Activated CD4-positive, CD25-positive, alpha-beta regulatory T cell treated with anti-CD3 and anti-CD28 coated beads, Interleukin-2, amount 50 U/mL, for 72 hours (primary cell): Measurements from ENCODE around the gene TRDN.
"Not testable (repeated sequence)": the region's sequence is repeated elsewhere in the genome, so short reads cannot be mapped to it uniquely, and the experiment has no call there.

ENCODE experiments used
- DNase-seq: peaks from one replicate; pipeline ENCODE4 v3.0.0; 2021

Gene TRDN

GRCh38 chr6:123489589-123489988 lies 147.2 kb downstream of the TRDN start:
- DNase-seq, result no peak

- DNase-seq, result no peak
Measured at GRCh38 chr6:123480986-123481385, 155.8 kb downstream of the TRDN start.

- not testable (repeated sequence) for DNase-seq
Measured at GRCh38 chr6:123472025-123472702, 164.6 kb downstream of the TRDN start.

GRCh38 chr6:123467392-123467791 lies 169.4 kb downstream of the TRDN start:
- no peak for DNase-seq

GRCh38 chr6:123462152-123462551 lies 174.6 kb downstream of the TRDN start:
- no peak for DNase-seq

- no peak for DNase-seq
Measured at GRCh38 chr6:123458218-123458617, 178.5 kb downstream of the TRDN start.

DNA sequence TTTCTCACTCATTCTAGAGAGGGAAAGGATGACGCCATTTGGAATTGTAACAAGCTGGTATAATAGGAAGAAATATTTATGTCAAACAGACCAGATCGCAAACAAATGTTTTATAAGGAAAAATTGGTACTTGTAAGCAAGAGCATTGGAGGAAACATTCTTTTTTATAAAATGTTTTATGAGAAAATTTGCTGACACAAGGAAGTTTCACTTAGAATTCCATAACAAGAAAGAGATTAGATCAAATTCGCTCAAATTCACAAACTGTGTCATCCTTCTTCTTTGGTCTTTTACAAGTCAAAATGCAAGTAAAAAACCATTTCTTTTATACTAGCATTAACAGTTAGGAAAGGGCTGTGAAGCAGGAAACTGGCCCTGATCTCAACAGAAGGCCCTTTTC lies 179.9 kb downstream of the TRDN start:
- DNase-seq, result no peak

- DNase-seq, result no peak
Measured at GRCh38 chr6:123454448-123454847, 182.3 kb downstream of the TRDN start.

DNA sequence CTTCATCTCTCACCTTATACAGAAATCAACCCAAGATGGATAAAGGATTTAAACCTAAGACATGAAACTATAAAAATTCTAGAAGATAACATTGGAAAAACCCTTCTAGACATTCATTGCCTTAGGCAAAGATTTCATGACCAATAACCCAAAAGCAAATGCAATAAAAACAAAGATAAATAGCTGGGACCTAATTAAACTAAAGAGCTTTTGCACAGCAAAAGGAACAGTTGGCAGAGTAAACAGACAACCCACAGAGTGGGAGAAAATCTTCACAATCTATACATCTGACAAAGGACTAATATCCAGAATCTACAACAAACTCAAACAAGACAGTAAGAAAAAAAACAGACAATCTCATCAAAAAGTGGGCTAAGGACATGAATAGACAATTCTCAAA lies 183.7 kb downstream of the TRDN start:
- DNase-seq, result not testable (repeated sequence)

- no peak for DNase-seq
Measured at GRCh38 chr6:123448306-123448884, 188.4 kb downstream of the TRDN start.

DNA sequence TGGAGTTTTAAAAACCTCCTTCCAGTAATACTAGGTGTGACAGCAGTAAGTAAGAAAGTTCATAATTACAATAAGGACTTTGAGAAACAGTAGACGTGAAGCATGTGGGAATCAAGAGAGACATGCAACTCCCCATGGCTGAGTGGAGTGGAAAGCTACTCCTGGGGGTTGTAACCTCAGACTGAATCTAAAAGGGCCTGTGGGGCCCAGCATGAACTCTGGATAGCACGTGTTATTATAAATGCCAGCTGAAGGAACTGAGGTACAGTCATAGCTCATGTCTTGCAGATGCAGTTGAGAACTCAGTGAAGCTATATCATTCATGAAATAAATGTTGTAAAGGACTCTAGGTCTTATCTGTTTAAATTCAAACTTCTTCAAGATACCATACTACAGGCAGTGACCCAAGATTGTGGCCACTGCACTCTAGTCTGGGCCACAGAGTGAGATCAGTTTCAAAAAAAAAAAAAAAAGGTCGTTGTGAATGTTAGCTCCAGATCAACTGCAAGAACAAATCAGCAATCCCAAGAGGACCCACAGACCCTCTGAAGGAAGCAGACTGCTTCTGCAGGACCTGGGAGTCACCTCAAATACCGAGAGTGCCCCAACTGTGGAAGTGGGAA lies 189.3 kb downstream of the TRDN start:
- DNase-seq, result no peak

- DNase-seq, result no peak
Measured at GRCh38 chr6:123439371-123439770, 197.4 kb downstream of the TRDN start.

DNA sequence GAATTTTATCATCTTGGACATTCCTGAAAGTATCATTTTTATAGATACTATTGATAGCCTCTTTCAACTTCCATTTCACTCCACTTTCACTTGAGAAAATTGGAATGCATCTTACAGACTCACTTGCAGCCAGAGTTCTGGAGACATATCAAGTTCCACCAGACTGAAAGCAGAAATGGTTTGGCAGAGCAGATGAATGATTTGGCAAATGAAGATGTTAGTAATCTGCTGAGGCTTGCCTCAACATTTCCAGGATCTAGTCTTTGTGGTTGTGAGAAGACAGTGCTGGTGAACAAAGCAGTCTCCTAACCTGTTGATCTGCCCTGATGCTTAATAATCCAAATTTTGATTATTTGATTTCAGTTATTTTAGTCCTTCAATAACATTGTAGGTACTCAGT lies 202.6 kb downstream of the TRDN start:
- DNase-seq, result no peak

GRCh38 chr6:123430970-123431369 lies 205.8 kb downstream of the TRDN start:
- DNase-seq, result no peak

- no peak for DNase-seq
Measured at GRCh38 chr6:123427008-123427407, 209.7 kb downstream of the TRDN start.

DNA sequence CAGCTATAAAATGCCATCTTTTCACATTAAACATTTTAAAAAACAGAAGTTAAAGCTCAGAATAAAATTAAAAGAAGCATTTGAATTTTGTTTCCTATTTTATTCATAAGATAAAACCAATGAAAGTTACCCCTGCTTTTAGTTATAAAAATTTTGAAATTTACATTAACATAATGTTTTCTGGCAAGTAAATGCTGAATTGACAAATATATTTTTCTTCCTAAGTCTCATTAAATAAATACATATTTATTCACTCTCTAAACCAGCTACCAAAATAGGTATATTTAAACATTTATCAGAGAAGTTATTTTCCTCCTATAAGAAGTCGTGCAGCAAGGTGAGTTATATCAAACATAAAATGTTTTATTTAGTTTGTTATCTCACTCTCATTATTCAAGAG lies 213.6 kb downstream of the TRDN start:
- DNase-seq, result no peak

DNA sequence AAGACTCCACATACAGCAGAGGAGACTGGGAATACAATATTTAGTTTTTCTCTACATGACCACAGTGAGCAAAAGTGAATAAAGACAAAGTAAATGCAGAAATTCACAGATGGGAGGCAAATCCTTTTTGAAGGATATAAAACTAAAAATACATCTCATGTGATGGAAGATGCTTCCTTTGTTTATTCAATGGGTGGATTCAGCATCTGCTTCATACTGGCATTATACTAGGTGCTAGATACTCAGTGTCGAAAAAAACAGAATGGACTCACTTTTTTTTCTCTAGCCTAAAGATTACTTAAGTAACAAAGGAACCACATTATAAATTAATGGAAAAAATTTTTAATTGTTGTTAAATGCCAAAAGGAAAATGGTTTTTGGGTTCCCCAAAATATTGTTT lies 216.2 kb downstream of the TRDN start:
- no peak for DNase-seq

DNA sequence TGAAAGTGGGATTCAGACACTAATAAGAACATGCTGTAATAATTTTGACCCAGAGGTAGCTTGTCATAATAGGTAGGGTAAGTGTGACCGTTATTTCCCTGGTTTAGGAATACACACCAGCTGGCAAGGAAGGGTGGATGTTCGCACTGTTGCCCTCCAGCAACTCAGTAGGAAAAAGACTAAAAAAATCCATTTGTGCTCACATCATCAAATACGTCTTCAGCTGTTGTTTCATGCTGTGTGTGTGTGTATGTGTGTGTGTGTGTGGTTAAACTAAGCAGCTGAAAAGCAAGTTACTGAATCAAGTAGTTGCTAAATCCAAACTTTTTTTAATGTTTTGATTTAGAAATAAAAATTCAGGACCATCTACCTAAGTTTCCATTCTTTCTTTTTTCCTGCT lies 218.7 kb downstream of the TRDN start:
- DNase-seq, result no peak

- DNase-seq, result no peak
Measured at GRCh38 chr6:123417535-123417934, 219.2 kb downstream of the TRDN start.

GRCh38 chr6:123415844-123416468 lies 220.8 kb downstream of the TRDN start:
- no peak for DNase-seq

GRCh38 chr6:123404975-123405374 lies 231.8 kb downstream of the TRDN start:
- no peak for DNase-seq

GRCh38 chr6:123402052-123402451 lies 234.7 kb downstream of the TRDN start:
- DNase-seq, result no peak

DNA sequence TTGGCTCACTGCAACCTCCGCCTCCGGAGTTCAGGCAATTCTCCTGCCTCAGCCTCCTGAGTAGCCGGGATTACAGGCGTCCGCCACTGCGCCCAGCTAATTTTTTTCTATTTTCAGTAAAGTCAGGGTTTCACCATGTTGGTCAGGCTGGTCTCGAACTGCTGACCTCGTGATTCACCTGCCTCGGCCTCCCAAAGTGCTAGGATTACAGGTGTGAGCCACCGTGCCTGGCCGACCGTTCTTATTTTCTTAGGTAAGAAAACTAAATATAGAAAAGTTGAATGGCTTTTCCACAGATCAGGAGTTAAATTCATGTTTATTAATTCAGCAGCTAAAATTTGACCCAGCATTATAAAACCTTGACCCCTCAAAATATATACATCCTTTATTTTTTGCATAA lies 238.7 kb downstream of the TRDN start:
- DNase-seq, result no peak

DNA sequence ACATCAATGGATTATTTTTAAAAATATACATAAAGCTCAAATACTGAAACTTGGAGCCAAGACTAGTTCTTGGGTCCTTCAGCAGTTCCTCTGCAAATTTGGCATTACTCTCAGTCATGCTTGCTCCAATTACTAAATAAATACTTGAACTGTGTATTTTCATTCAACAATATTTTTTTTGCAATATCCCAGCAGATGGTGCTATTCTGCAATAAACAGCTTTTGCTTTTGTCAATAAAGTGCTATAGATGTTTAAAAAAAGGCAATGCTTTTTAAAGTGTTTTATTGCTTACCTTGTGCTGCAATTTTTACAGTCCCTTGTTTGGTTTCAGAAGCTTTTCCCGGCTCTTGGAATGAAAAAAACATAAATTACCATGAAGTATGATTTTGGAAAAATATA lies 243.4 kb downstream of the TRDN start:
- DNase-seq, result no peak
